HG02642 (cell line): ENCODE measurements around the gene YBX2.

ENCODE experiments used
- ATAC-seq: cut with Tn5 transposase; IDR thresholded peaks from one replicate; pipeline ENCODE4 v1.9.1; 2021; ENCODE audit warnings: mild to moderate bottlenecking; ENCODE audit not compliant: unreplicated experiment, poor library complexity

The YBX2 gene

GRCh38 chr17:7323731-7324437 is 29.4 kb upstream of the YBX2 start:
- ATAC-seq: no peak

GRCh38 chr17:7322520-7323194 is 28.2 kb upstream of the YBX2 start:
- no peak for ATAC-seq

GRCh38 chr17:7321466-7321865 is 27.0 kb upstream of the YBX2 start:
- no peak for ATAC-seq

- ATAC-seq: no peak
These were observed 23.9 kb upstream of the YBX2 start for GRCh38 chr17:7318121-7318860.

- ATAC-seq: no peak
These were observed 22.8 kb upstream of the YBX2 start for GRCh38 chr17:7317161-7317803.

- ATAC-seq: no peak
These were observed 21.3 kb upstream of the YBX2 start for GRCh38 chr17:7315570-7316235.

- peak; percentile 82 for ATAC-seq
These were observed 20.5 kb upstream of the YBX2 start, which contains the start of gene GPS2 for GRCh38 chr17:7314719-7315569. TSS of gene GPS2 (minus strand) at chr17:7315360. CDS start at chr17:7315052, 308 bp downstream.

GRCh38 chr17:7313890-7314718 is 19.7 kb upstream of the YBX2 start:
- no peak for ATAC-seq

- no peak for ATAC-seq
These were observed 18.9 kb upstream of the YBX2 start for GRCh38 chr17:7313088-7313889.

- ATAC-seq: no peak
These were observed 18.1 kb upstream of the YBX2 start for GRCh38 chr17:7312432-7313087.

GRCh38 chr17:7311110-7311705 is 16.8 kb upstream of the YBX2 start:
- no peak for ATAC-seq

GRCh38 chr17:7309628-7310027 is 15.2 kb upstream of the YBX2 start:
- no peak for ATAC-seq

- peak; percentile 17 for ATAC-seq
These were observed 14.4 kb upstream of the YBX2 start for GRCh38 chr17:7308625-7309433.

GRCh38 chr17:7307686-7308624 is 13.5 kb upstream of the YBX2 start:
- ATAC-seq: peak; percentile 14
